H9 (cell line): Measurements from ENCODE around the gene PACS1. TPM values are rescaled to one million over a fixed set of nuclear protein-coding genes. Genes with fewer than 3 reads are reported as not detected.

ENCODE experiments used
- DNase-seq: peaks from one replicate; pipeline ENCODE4 v3.0.0-alpha.2; 2017
- H2AFZ ChIP-seq: one replicate; pipeline ENCODE4 v1.6.1; 2013; ENCODE audit warnings: mild to moderate bottlenecking, low read length, control low read depth, moderate library complexity
- H2AK5ac ChIP-seq: 2 replicates; pipeline ENCODE4 v1.6.1; 2013; ENCODE audit warnings: low read length, control low read depth, mixed read lengths; ENCODE audit not compliant: insufficient read length
- H2BK120ac ChIP-seq: one replicate; pipeline ENCODE4 v1.6.1; 2013; ENCODE audit warnings: low read depth, mild to moderate bottlenecking, low read length, control low read depth, inconsistent platforms; ENCODE audit not compliant: poor library complexity, severe bottlenecking
- H2BK12ac ChIP-seq: 2 replicates; pipeline ENCODE4 v1.6.1; 2013; ENCODE audit warnings: low read length, control low read depth, mixed read lengths, low read depth; ENCODE audit not compliant: insufficient read length
- H2BK15ac ChIP-seq: 2 replicates; pipeline ENCODE4 v1.6.1; 2013; ENCODE audit warnings: low read depth, low read length, control low read depth
- H2BK20ac ChIP-seq: one replicate; pipeline ENCODE4 v1.6.1; 2013; ENCODE audit warnings: low read depth, mild to moderate bottlenecking, low read length, control low read depth, inconsistent platforms; ENCODE audit not compliant: poor library complexity, severe bottlenecking
- H2BK5ac ChIP-seq: 2 replicates; pipeline ENCODE4 v1.6.1; 2013; ENCODE audit warnings: low read length, control low read depth, mixed read lengths; ENCODE audit not compliant: insufficient read length
- H3K14ac ChIP-seq: 2 replicates; pipeline ENCODE4 v1.6.1; 2013; ENCODE audit warnings: low read length, control low read depth; ENCODE audit not compliant: insufficient read depth
- H3K18ac ChIP-seq: 2 replicates; pipeline ENCODE4 v1.6.1; 2013; ENCODE audit warnings: low read depth, mild to moderate bottlenecking, mixed read lengths, low read length, control low read depth; ENCODE audit not compliant: insufficient read length
- H3K23ac ChIP-seq: 2 replicates; pipeline ENCODE4 v1.6.1; 2013; ENCODE audit warnings: low read length, control low read depth, mixed read lengths, low read depth; ENCODE audit not compliant: insufficient read length
- H3K23me2 ChIP-seq: 2 replicates; pipeline ENCODE4 v1.6.1; 2013; ENCODE audit warnings: low read depth, mild to moderate bottlenecking, mixed read lengths, low read length, control low read depth; ENCODE audit not compliant: insufficient read length, poor library complexity, severe bottlenecking
- H3K27ac ChIP-seq: 2 replicates; pipeline ENCODE4 v1.5.1; 2013; ENCODE audit warnings: low read length, control low read depth, mixed read lengths, low read depth; ENCODE audit not compliant: insufficient read length
- H3K27me3 ChIP-seq: 2 replicates; pipeline ENCODE4 v1.6.1; 2013; ENCODE audit warnings: low read length, control low read depth, inconsistent platforms; ENCODE audit not compliant: insufficient read depth
- H3K4ac ChIP-seq: 2 replicates; pipeline ENCODE4 v1.6.1; 2013; ENCODE audit warnings: low read depth, mild to moderate bottlenecking, control low read depth, inconsistent platforms, low read length, moderate library complexity
- H3K4me1 ChIP-seq: 2 replicates; pipeline ENCODE4 v1.6.1; 2013; ENCODE audit warnings: low read length, control low read depth, inconsistent platforms; ENCODE audit not compliant: insufficient read depth
- H3K4me2 ChIP-seq: 2 replicates; pipeline ENCODE4 v1.6.1; 2013; ENCODE audit warnings: low read length, control low read depth, mixed read lengths; ENCODE audit not compliant: insufficient read length, insufficient read depth
- H3K56ac ChIP-seq: 2 replicates; pipeline ENCODE4 v1.6.1; 2013; ENCODE audit warnings: low read depth, mild to moderate bottlenecking, mixed read lengths, low read length, control low read depth; ENCODE audit not compliant: insufficient read length
- H3K79me1 ChIP-seq: 2 replicates; pipeline ENCODE4 v1.6.1; 2013; ENCODE audit warnings: low read depth, mild to moderate bottlenecking, moderate library complexity, low read length, control low read depth, inconsistent platforms; ENCODE audit not compliant: insufficient read depth, poor library complexity, severe bottlenecking
- H3K79me2 ChIP-seq: 2 replicates; pipeline ENCODE4 v1.6.1; 2013; ENCODE audit warnings: low read length, control low read depth, inconsistent platforms; ENCODE audit not compliant: insufficient read depth
- H3K9ac ChIP-seq: 2 replicates; pipeline ENCODE4 v1.6.1; 2013; ENCODE audit warnings: low read length, control low read depth, mixed read lengths; ENCODE audit not compliant: insufficient read length; ENCODE audit errors: extremely low read depth
- H3K9me3 ChIP-seq: one replicate; pipeline ENCODE4 v1.6.1; 2013; ENCODE audit warnings: low read depth, low read length, inconsistent platforms; ENCODE audit not compliant: control insufficient read depth
- H3T11ph ChIP-seq: one replicate; pipeline ENCODE4 v1.6.1; 2013; ENCODE audit warnings: mild to moderate bottlenecking, low read length, control low read depth, inconsistent platforms
- H4K20me1 ChIP-seq: one replicate; pipeline ENCODE4 v1.6.1; 2013; ENCODE audit not compliant: control insufficient read depth, insufficient read length, insufficient read depth
- H4K5ac ChIP-seq: 2 replicates; pipeline ENCODE4 v1.6.1; 2013; ENCODE audit warnings: low read depth, mild to moderate bottlenecking, mixed read lengths, low read length, control low read depth; ENCODE audit not compliant: insufficient read length
- H4K8ac ChIP-seq: replicated peaks from 2 replicates; pipeline ENCODE4 v1.6.1; 2013; ENCODE audit warnings: low read length, control low read depth, mixed read lengths, low read depth; ENCODE audit not compliant: insufficient read length
- H4K91ac ChIP-seq: 2 replicates; pipeline ENCODE4 v1.6.1; 2013; ENCODE audit warnings: low read depth, mild to moderate bottlenecking, moderate library complexity, mixed read lengths, low read length, control low read depth; ENCODE audit not compliant: insufficient read length
- H3K27ac Mint-ChIP-seq, 3 experiments: 2 replicates in 2 of 3; 3 replicates in 1 of 3; pipeline ENCODE4 v1.8.0; 2020 to 2021; ENCODE audit warnings: mixed read lengths in 3 of 3, mild to moderate bottlenecking in 1 of 3, moderate library complexity in 1 of 3
- H3K27me3 Mint-ChIP-seq: 2 replicates; pipeline ENCODE4 v1.8.0; 2021; ENCODE audit warnings: low read depth, mild to moderate bottlenecking, moderate library complexity, mixed read lengths
- H3K36me3 Mint-ChIP-seq, 3 experiments: 2 replicates in 2 of 3; 3 replicates in 1 of 3; pipeline ENCODE4 v1.8.0; 2020 to 2021; ENCODE audit warnings: low read depth in 3 of 3, mixed read lengths in 3 of 3; ENCODE audit not compliant: insufficient read depth in 1 of 3
- H3K4me1 Mint-ChIP-seq, 2 experiments: 2 replicates each; pipeline ENCODE4 v1.8.0; 2020; ENCODE audit warnings: mixed read lengths in 2 of 2
- H3K4me3 Mint-ChIP-seq, 2 experiments: 2 replicates in 1 of 2; 3 replicates in 1 of 2; pipeline ENCODE4 v1.8.0; 2020 to 2021; ENCODE audit warnings: mild to moderate bottlenecking in 2 of 2, mixed read lengths in 2 of 2, moderate library complexity in 1 of 2
- H3K9me3 Mint-ChIP-seq, 2 experiments: 2 replicates in 1 of 2; 3 replicates in 1 of 2; pipeline ENCODE4 v1.8.0; 2020; ENCODE audit warnings: mild to moderate bottlenecking in 2 of 2, mixed read lengths in 2 of 2, moderate library complexity in 1 of 2
- WGBS: extraction: QIAGEN DNeasy Blood & Tissue Kit; methylation state at CpG from one replicate; pipeline ENCODE4 v1.1.7; 2013; ENCODE audit warnings: missing lambda C conversion rate, low lambda C conversion rate, mixed read lengths; ENCODE audit not compliant: insufficient read length; ENCODE audit errors: extremely low coverage; 5-methylcytosine and 5-hydroxymethylcytosine counted together
- total RNA-seq: library from RNA; stranded (reverse); gene quantifications from 2 replicates; pipeline ENCODE4 v1.2.1, GENCODE V29; 2021
- TF ChIP-seq, protein P1 (sequence below): fragments of 200-600 bp; sonication (generic); conservative IDR thresholded peaks from 3 replicates; pipeline ENCODE4 v1.8.0; 2021; ENCODE audit warnings: antibody characterized with exemption, mild to moderate bottlenecking

PACS1 gene
- total RNA-seq, 1 experiment from 2014 or later: 35.5 TPM

DNA sequence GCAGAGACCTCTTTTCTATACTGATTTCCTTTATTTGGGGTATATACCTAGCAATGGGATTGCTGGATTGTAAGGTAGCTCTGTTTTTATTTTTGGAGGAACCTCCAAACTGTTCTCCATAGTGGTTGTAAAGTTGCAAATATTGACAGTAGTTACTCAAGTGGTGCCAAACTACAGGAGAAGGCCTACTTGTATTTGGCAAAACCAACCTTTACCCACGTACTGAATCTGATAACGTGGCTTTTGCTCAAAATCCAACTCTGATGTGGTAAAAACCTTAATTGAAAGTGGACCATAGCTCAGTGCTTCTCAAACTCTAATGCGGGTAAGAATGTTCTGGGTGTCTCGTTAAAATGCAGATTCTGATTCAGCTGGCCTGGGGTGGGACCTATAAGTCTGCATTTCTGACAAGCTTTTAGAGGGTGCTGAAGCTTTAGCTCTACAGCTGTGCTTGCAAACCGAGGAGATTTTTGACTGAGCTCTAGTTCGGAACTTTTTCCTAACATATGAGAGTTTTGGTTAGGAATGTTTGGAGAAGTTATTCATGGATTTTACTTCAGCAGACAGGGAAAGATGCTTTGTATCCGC, 69.8 kb downstream of the PACS1 start:
- no peaks in the 10 kb centered on the region for H3K79me2 ChIP-seq

More for the DNA sequence above, 69.8 kb downstream of the PACS1 start:
- Histone ChIP-seq H3K9me3 (no peaks in the 10 kb centered on the region), H2BK15ac (no peak overlapping the region), H2BK20ac (no peak overlapping the region), H4K5ac (no peak overlapping the region), H3K4me2 (no peak overlapping the region), H3K9ac (no peak overlapping the region), H2BK5ac (no peak overlapping the region), H3K23me2 (no peaks in the 10 kb centered on the region), H3K23ac (no peak overlapping the region), H4K8ac (no peak overlapping the region), H3K27ac (no peak overlapping the region), H2AFZ (no peak overlapping the region), H3T11ph (no peak overlapping the region), H4K20me1 (no peaks in the 10 kb centered on the region), H2AK5ac (no peak overlapping the region), H3K27me3 (no peaks in the 10 kb centered on the region), H3K4me1 (no peaks in the 10 kb centered on the region), H3K79me1 (no peaks in the 10 kb centered on the region), H3K14ac (no peak overlapping the region), H3K4ac (no peak overlapping the region), H2BK12ac (no peak overlapping the region), H4K91ac (no peak overlapping the region), H2BK120ac (no peak overlapping the region), H3K56ac (no peak overlapping the region), H3K18ac (no peak overlapping the region)
- Mint-ChIP-seq H3K27me3 (no peaks in the 10 kb centered on the region), H3K27ac (no peak overlapping the region), H3K9me3 (no peaks in the 10 kb centered on the region), H3K4me3 (no peak overlapping the region), H3K36me3 (no peaks in the 10 kb centered on the region), H3K4me1 (peaks cover 2 to 3% of the 10 kb centered on the region in 2 experiments)
- DNase-seq: no peak
- WGBS: no CpG with 5 or more reads among the region's 7 CpGs
- TF ChIP-seq, protein P1, sequence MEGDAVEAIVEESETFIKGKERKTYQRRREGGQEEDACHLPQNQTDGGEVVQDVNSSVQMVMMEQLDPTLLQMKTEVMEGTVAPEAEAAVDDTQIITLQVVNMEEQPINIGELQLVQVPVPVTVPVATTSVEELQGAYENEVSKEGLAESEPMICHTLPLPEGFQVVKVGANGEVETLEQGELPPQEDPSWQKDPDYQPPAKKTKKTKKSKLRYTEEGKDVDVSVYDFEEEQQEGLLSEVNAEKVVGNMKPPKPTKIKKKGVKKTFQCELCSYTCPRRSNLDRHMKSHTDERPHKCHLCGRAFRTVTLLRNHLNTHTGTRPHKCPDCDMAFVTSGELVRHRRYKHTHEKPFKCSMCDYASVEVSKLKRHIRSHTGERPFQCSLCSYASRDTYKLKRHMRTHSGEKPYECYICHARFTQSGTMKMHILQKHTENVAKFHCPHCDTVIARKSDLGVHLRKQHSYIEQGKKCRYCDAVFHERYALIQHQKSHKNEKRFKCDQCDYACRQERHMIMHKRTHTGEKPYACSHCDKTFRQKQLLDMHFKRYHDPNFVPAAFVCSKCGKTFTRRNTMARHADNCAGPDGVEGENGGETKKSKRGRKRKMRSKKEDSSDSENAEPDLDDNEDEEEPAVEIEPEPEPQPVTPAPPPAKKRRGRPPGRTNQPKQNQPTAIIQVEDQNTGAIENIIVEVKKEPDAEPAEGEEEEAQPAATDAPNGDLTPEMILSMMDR: no peak
